ENCODE data around the gene TMA7B.

DNA sequence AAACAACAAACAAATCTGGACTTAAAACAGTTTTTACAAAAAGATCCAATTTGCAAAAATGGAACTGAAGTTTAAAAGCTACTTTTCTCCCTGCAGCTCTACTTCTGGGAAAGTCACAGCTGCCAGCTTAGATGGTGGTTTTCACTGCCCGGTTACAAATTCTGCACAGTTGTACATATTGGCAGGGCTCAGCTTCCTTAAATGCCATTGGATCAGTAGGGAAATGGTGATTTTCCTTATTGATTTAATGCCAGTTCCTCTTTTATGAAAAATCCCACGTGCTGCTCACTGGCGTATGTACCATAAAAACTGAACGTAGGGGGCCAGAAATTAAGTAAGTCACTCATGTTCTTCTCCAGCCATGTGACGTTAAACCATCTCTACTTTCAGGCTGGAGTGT lies 36.5 kb upstream of the TMA7B start:
- TF ChIP-seq, protein P1, sequence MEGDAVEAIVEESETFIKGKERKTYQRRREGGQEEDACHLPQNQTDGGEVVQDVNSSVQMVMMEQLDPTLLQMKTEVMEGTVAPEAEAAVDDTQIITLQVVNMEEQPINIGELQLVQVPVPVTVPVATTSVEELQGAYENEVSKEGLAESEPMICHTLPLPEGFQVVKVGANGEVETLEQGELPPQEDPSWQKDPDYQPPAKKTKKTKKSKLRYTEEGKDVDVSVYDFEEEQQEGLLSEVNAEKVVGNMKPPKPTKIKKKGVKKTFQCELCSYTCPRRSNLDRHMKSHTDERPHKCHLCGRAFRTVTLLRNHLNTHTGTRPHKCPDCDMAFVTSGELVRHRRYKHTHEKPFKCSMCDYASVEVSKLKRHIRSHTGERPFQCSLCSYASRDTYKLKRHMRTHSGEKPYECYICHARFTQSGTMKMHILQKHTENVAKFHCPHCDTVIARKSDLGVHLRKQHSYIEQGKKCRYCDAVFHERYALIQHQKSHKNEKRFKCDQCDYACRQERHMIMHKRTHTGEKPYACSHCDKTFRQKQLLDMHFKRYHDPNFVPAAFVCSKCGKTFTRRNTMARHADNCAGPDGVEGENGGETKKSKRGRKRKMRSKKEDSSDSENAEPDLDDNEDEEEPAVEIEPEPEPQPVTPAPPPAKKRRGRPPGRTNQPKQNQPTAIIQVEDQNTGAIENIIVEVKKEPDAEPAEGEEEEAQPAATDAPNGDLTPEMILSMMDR (IDR thresholded peaks at IDR 0.05) = no peak
- TF ChIP-seq POLR2AphosphoS5 (IDR thresholded peaks at IDR 0.05) (no peak), POLR2A (IDR thresholded peaks at IDR 0.05) (no peak)
